Endothelial cell of umbilical vein (primary cell): Measurements from ENCODE around the gene CDT1. TPM values are rescaled to one million over a fixed set of nuclear protein-coding genes. Genes with fewer than 3 reads are reported as not detected.

Source experiments
- BruUV-seq: library from RNA; stranded (reverse); fragments of 400-500 nt; replicated peaks from 2 replicates; lab custom pipeline; 2021; lab: Mats Ljungman, UMichigan
- CTCF ChIA-PET: fragments of 300-600, 350-600 bp; sonication (Branson Sonifier 250); formaldehyde crosslinking; loops from one replicate; lab custom pipeline; 2021; ENCODE audit warnings: antibody characterized with exemption, inconsistent platforms; lab: Charles Lee
- POLR2A ChIA-PET: fragments of 300-600, 350-600 bp; sonication (Branson Sonifier 250); formaldehyde crosslinking; loops from one replicate; lab custom pipeline; 2021; ENCODE audit warnings: antibody characterized with exemption, inconsistent platforms; lab: Charles Lee
- DNase-seq: peaks from one replicate; pipeline ENCODE4 v3.0.0-alpha.2; 2011; ENCODE audit warnings: low read depth, low spot score
- FAIRE-seq: peaks from 2 replicates; lab custom pipeline; 2011; peaks lifted over from hg19 to GRCh38; lab: Jason Lieb, UNC
- H2AFZ ChIP-seq: 2 replicates; pipeline ENCODE4 v1.6.0; 2012; ENCODE audit warnings: low read depth, low read length, control low read depth, inconsistent platforms
- H3K27ac ChIP-seq: 2 replicates; pipeline ENCODE4 v1.5.1; 2011; ENCODE audit warnings: low read depth, mild to moderate bottlenecking, control low read depth, low read length, moderate library complexity; ENCODE audit not compliant: insufficient read depth
- H3K27me3 ChIP-seq, 2 experiments: 2 replicates each; pipeline versions ENCODE4 v1.6.0 to v1.6.1; 2011; ENCODE audit warnings: low read length in 2 of 2, mixed read lengths in 1 of 2; ENCODE audit not compliant: control insufficient read depth in 2 of 2, insufficient read depth in 2 of 2
- H3K36me3 ChIP-seq, 2 experiments: 2 replicates in 1 of 2; 3 replicates in 1 of 2; pipeline ENCODE4 v1.5.1; 2011; ENCODE audit warnings: low read length in 2 of 2, mild to moderate bottlenecking in 1 of 2, moderate library complexity in 1 of 2; ENCODE audit not compliant: control insufficient read depth in 2 of 2, insufficient read depth in 2 of 2; ENCODE audit errors: extremely low read depth in 1 of 2
- H3K4me1 ChIP-seq: 3 replicates; pipeline ENCODE4 v1.5.1; 2011; ENCODE audit warnings: mild to moderate bottlenecking, low read length; ENCODE audit not compliant: control insufficient read depth, insufficient read depth; ENCODE audit errors: extremely low read depth
- H3K4me2 ChIP-seq: 2 replicates; pipeline ENCODE4 v1.6.1; 2011; ENCODE audit warnings: low read length, control low read depth, mixed read lengths; ENCODE audit not compliant: insufficient read depth
- H3K4me3 ChIP-seq, 3 experiments: fragments of 200-600 bp in 1 of 3; sonication (generic), shearing (Covaris generic) in 1 of 3; replicated peaks in 1 of 3; 2 replicates each; pipeline ENCODE4 v1.5.1; 2011 to 2016; ENCODE audit warnings: control low read depth in 3 of 3, low read length in 3 of 3, mild to moderate bottlenecking in 2 of 3, inconsistent platforms in 1 of 3, low read depth in 1 of 3, moderate library complexity in 1 of 3; ENCODE audit not compliant: insufficient read depth in 1 of 3
- H3K79me2 ChIP-seq: 2 replicates; pipeline ENCODE4 v1.6.0; 2012; ENCODE audit warnings: low read length, inconsistent platforms; ENCODE audit not compliant: control insufficient read depth, insufficient read depth
- H3K9ac ChIP-seq: replicated peaks from 2 replicates; pipeline ENCODE3; 2011; ENCODE audit warnings: low read length, control low read depth; ENCODE audit not compliant: insufficient read depth; ENCODE audit errors: extremely low read depth
- H3K9me1 ChIP-seq: replicated peaks from 3 replicates; pipeline ENCODE4 v1.6.0; 2011; ENCODE audit warnings: mild to moderate bottlenecking, low read length; ENCODE audit not compliant: control insufficient read depth, insufficient read depth; ENCODE audit errors: extremely low read depth
- H3K9me3 ChIP-seq: replicated peaks from 2 replicates; pipeline ENCODE4 v1.5.1; 2012; ENCODE audit warnings: low read length, inconsistent platforms; ENCODE audit not compliant: control insufficient read depth, insufficient read depth
- H4K20me1 ChIP-seq: replicated peaks from 2 replicates; pipeline ENCODE3; 2011; ENCODE audit warnings: mild to moderate bottlenecking, low read length; ENCODE audit not compliant: control insufficient read depth, insufficient read depth; ENCODE audit errors: extremely low read depth
- CTCF ChIP-seq, 2 donors: IDR thresholded peaks; 1 replicate in 1 of 2; 2 replicates in 1 of 2; pipeline ENCODE4 v1.5.1; 2011; ENCODE audit warnings: low read length in 2 of 2, mild to moderate bottlenecking in 2 of 2, moderate library complexity in 2 of 2, control low read depth in 1 of 2, inconsistent platforms in 1 of 2, low read depth in 1 of 2; ENCODE audit not compliant: insufficient read depth in 1 of 2; ENCODE audit errors: extremely low read depth in 1 of 2
- EZH2 ChIP-seq: IDR thresholded peaks from 2 replicates; pipeline ENCODE4 v1.6.1; 2012; ENCODE audit warnings: borderline replicate concordance, low read depth, mild to moderate bottlenecking, moderate library complexity, low read length, inconsistent platforms; ENCODE audit not compliant: severe bottlenecking
- FOS ChIP-seq: IDR thresholded peaks from 2 replicates; pipeline ENCODE4 v1.6.1; 2011; ENCODE audit warnings: mild to moderate bottlenecking, low read length, moderate library complexity, borderline replicate concordance; ENCODE audit not compliant: insufficient read depth
- GATA2 ChIP-seq: IDR thresholded peaks from 2 replicates; pipeline ENCODE4 v1.7.0; 2011; ENCODE audit warnings: low read depth, mild to moderate bottlenecking, moderate library complexity, mixed read lengths, low read length; ENCODE audit not compliant: insufficient read length, insufficient read depth
- JUN ChIP-seq: IDR thresholded peaks from 2 replicates; pipeline ENCODE4 v1.6.1; 2011; ENCODE audit warnings: borderline replicate concordance, low read depth; ENCODE audit not compliant: insufficient read length, insufficient read depth
- MAX ChIP-seq: IDR thresholded peaks from 2 replicates; pipeline ENCODE4 v1.6.1; 2011; ENCODE audit not compliant: insufficient read depth, insufficient read length
- MYC ChIP-seq: IDR thresholded peaks from one replicate; pipeline ENCODE4 v1.6.1; 2011; ENCODE audit warnings: mild to moderate bottlenecking, low read depth, low read length
- POLR2A ChIP-seq: IDR thresholded peaks from 2 replicates; pipeline ENCODE4 v1.6.1; 2012; ENCODE audit warnings: low read depth, mild to moderate bottlenecking, control low read depth, low read length
- dilution Hi-C: fragments of 300-500 bp; cut with MboI; formaldehyde crosslinking; loops from one replicate; pipeline ENCODE4 v1.15.0; 2019; ENCODE audit warnings: low sequenced_read_pairs; ENCODE audit not compliant: extremely low pct_ligation_motif_present
- intact Hi-C: fragments of 100-400 bp; cut with micrococcal nuclease; formaldehyde crosslinking; loops from one replicate; pipeline ENCODE4 v1.10.0; 2022
- polyA plus RNA-seq, 4 experiments: library from polyadenylated mRNA; depleted of rRNA in 3 of 4; stranded (reverse) in 3 of 4; unstranded in 1 of 4; fragments of >200 nt; gene quantifications; 2 replicates each; pipeline versions ENCODE4 v1.2.1 to v1.2.3, GENCODE V29; 2011 to 2012; ENCODE audit warnings: missing spikeins in 1 of 4
- total RNA-seq: library from RNA; stranded (reverse); gene quantifications from 2 replicates; pipeline ENCODE4 v1.2.3, GENCODE V29; 2021

Gene CDT1
- total and polyA plus RNA-seq, 2 donors (not counting 3 experiments of a cell fraction or from before 2014, with no cell fraction given), result 15.6 to 30.6 TPM

- CTCF ChIA-PET, result interaction anchor here (0.7 to 2.5 kb wide), 4 partner anchors 41 to 399 kb away, joined by 3 to 11 read pairs (median 5); no protein-coding TSS in a partner anchor
- intact Hi-C loops, result loop anchor here (1.0 kb wide), 2 partner anchors 40 to 350 kb away; partner anchors contain the start of gene TRAPPC2L
These were observed 13.3 kb downstream of the CDT1 start for GRCh38 chr16:88816736-88817535.

GRCh38 chr16:88817785-88818574 is 14.4 kb downstream of the CDT1 start:
- DNase-seq (no peak), FAIRE-seq (no peak)
- POLR2A ChIA-PET, result no interaction called here
- dilution Hi-C loops (no loop called here), intact Hi-C loops (no loop called here)
- Histone ChIP-seq H3K4me3 (no peak overlapping the region), H3K36me3 (peaks cover 0 to 3% of the 10 kb centered on the region in 2 experiments), H3K9ac (no peak overlapping the region), H4K20me1 (no peaks in the 10 kb centered on the region), H3K4me1 (no peaks in the 10 kb centered on the region), H3K79me2 (no peaks in the 10 kb centered on the region), H3K9me3 (no peaks in the 10 kb centered on the region), H2AFZ (no peak overlapping the region), H3K9me1 (no peaks in the 10 kb centered on the region), H3K27me3 (no peaks in the 10 kb centered on the region), H3K27ac (no peak overlapping the region), H3K4me2 (no peak overlapping the region)
- BruUV-seq, result no TSS peak
- no peak for TF ChIP-seq MAX
- no peak for TF ChIP-seq CTCF (IDR thresholded peaks at IDR 0.05; ENCODE audit: extremely low read depth in 1 of 2, insufficient read depth in 1 of 2, low read depth in 1 of 2, low read length in 2 of 2)
- TF ChIP-seq MYC, result no peak
- TF ChIP-seq JUN, result no peak
- no peak for TF ChIP-seq FOS
- TF ChIP-seq POLR2A, result no peak
- TF ChIP-seq EZH2, result no peak
- CTCF ChIA-PET, result interaction anchor here (0.8 to 2.5 kb wide), 2 partner anchors 40 to 349 kb away, joined by 3 to 11 read pairs; no protein-coding TSS in a partner anchor

More at GRCh38 chr16:88816736-88817535, 13.3 kb downstream of the CDT1 start:
- peaks cover 7% of the 10 kb centered on the region for H3K4me1 ChIP-seq
- no peak for DNase-seq
- no peaks in the 10 kb centered on the region for H3K9me1 ChIP-seq
- dilution Hi-C loops, result no loop called here
- H4K20me1 ChIP-seq, result no peaks in the 10 kb centered on the region
- no peak overlapping the region for H3K27ac ChIP-seq
- H3K4me3 ChIP-seq, result no peak overlapping the region
- BruUV-seq, result no TSS peak
- TF ChIP-seq MAX (no peak), GATA2 (no peak)
- POLR2A ChIA-PET, result no interaction called here
- H2AFZ ChIP-seq, result no peak overlapping the region
- H3K27me3 ChIP-seq, result no peaks in the 10 kb centered on the region
- H3K9ac ChIP-seq, result no peak overlapping the region
- H3K4me2 ChIP-seq, result no peak overlapping the region
- no peaks in the 10 kb centered on the region for H3K79me2 ChIP-seq
- peaks cover 0 to under 1% of the 10 kb centered on the region in 2 experiments for H3K36me3 ChIP-seq
- FAIRE-seq, result no peak
- H3K9me3 ChIP-seq, result no peaks in the 10 kb centered on the region
